ENCODE results near the gene FOXP1. TPM values are rescaled to one million over a fixed set of nuclear protein-coding genes. Genes with fewer than 3 reads are reported as not detected.

FOXP1 gene
- total and polyA plus RNA-seq, 2 of the 8 experiments (the other 6 are each of a cell fraction or from before 2014, with no cell fraction given), result 13.9 to 25.4 TPM

DNA sequence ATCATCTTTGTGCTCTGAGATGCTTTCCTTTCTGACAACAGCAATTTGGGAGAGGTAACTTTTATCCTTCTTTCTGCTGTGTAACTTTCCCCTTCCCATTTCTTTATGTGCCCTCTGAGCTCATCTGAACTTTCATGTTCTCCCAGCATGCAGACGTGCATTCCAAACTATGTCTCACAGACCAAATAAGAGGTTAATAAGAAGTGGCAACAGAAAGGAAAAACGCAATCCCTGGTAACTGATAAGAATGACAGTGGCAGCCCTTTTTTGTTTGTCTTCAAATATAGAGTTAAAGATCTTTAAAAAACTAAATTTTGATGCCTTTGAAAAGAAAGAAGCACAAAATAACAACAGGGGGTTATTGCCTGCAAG lies 533.4 kb downstream of the FOXP1 start (continued):
- TF ChIP-seq, protein P1, sequence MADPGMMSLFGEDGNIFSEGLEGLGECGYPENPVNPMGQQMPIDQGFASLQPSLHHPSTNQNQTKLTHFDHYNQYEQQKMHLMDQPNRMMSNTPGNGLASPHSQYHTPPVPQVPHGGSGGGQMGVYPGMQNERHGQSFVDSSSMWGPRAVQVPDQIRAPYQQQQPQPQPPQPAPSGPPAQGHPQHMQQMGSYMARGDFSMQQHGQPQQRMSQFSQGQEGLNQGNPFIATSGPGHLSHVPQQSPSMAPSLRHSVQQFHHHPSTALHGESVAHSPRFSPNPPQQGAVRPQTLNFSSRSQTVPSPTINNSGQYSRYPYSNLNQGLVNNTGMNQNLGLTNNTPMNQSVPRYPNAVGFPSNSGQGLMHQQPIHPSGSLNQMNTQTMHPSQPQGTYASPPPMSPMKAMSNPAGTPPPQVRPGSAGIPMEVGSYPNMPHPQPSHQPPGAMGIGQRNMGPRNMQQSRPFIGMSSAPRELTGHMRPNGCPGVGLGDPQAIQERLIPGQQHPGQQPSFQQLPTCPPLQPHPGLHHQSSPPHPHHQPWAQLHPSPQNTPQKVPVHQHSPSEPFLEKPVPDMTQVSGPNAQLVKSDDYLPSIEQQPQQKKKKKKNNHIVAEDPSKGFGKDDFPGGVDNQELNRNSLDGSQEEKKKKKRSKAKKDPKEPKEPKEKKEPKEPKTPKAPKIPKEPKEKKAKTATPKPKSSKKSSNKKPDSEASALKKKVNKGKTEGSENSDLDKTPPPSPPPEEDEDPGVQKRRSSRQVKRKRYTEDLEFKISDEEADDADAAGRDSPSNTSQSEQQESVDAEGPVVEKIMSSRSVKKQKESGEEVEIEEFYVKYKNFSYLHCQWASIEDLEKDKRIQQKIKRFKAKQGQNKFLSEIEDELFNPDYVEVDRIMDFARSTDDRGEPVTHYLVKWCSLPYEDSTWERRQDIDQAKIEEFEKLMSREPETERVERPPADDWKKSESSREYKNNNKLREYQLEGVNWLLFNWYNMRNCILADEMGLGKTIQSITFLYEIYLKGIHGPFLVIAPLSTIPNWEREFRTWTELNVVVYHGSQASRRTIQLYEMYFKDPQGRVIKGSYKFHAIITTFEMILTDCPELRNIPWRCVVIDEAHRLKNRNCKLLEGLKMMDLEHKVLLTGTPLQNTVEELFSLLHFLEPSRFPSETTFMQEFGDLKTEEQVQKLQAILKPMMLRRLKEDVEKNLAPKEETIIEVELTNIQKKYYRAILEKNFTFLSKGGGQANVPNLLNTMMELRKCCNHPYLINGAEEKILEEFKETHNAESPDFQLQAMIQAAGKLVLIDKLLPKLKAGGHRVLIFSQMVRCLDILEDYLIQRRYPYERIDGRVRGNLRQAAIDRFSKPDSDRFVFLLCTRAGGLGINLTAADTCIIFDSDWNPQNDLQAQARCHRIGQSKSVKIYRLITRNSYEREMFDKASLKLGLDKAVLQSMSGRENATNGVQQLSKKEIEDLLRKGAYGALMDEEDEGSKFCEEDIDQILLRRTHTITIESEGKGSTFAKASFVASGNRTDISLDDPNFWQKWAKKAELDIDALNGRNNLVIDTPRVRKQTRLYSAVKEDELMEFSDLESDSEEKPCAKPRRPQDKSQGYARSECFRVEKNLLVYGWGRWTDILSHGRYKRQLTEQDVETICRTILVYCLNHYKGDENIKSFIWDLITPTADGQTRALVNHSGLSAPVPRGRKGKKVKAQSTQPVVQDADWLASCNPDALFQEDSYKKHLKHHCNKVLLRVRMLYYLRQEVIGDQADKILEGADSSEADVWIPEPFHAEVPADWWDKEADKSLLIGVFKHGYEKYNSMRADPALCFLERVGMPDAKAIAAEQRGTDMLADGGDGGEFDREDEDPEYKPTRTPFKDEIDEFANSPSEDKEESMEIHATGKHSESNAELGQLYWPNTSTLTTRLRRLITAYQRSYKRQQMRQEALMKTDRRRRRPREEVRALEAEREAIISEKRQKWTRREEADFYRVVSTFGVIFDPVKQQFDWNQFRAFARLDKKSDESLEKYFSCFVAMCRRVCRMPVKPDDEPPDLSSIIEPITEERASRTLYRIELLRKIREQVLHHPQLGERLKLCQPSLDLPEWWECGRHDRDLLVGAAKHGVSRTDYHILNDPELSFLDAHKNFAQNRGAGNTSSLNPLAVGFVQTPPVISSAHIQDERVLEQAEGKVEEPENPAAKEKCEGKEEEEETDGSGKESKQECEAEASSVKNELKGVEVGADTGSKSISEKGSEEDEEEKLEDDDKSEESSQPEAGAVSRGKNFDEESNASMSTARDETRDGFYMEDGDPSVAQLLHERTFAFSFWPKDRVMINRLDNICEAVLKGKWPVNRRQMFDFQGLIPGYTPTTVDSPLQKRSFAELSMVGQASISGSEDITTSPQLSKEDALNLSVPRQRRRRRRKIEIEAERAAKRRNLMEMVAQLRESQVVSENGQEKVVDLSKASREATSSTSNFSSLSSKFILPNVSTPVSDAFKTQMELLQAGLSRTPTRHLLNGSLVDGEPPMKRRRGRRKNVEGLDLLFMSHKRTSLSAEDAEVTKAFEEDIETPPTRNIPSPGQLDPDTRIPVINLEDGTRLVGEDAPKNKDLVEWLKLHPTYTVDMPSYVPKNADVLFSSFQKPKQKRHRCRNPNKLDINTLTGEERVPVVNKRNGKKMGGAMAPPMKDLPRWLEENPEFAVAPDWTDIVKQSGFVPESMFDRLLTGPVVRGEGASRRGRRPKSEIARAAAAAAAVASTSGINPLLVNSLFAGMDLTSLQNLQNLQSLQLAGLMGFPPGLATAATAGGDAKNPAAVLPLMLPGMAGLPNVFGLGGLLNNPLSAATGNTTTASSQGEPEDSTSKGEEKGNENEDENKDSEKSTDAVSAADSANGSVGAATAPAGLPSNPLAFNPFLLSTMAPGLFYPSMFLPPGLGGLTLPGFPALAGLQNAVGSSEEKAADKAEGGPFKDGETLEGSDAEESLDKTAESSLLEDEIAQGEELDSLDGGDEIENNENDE (IDR thresholded peaks at IDR 0.05; ENCODE audit: insufficient replicate concordance, low read length), result peak; percentile 45

All from H1 (cell line).